ENCODE data around the gene PHF23.

PHF23 gene

GRCh38 chr17:7281074-7281952 is 42.1 kb upstream of the PHF23 start, which contains the start of gene SLC2A4:
TSS of gene SLC2A4 (plus strand) at chr17:7281718. CDS start at chr17:7281935, 217 bp downstream.
- FAIRE-seq, result no peak
- DNase-seq (ENCODE audit: insufficient read length, low spot score), result peak; percentile 99
- no peak for TF ChIP-seq CTCF (IDR thresholded peaks at IDR 0.05; ENCODE audit: insufficient read depth, missing control alignments)

GRCh38 chr17:7280519-7281073 is 41.3 kb upstream of the PHF23 start:
- peak; percentile 47 for TF ChIP-seq CTCF (IDR thresholded peaks at IDR 0.05; ENCODE audit: insufficient read depth, missing control alignments)
- peak; percentile 74 for DNase-seq (ENCODE audit: insufficient read length, low spot score)
- FAIRE-seq, result no peak

GRCh38 chr17:7279448-7279847 is 40.2 kb upstream of the PHF23 start:
- TF ChIP-seq CTCF (IDR thresholded peaks at IDR 0.05; ENCODE audit: insufficient read depth, missing control alignments), result no peak
- FAIRE-seq, result no peak
- DNase-seq (ENCODE audit: insufficient read length, low spot score), result no peak

GRCh38 chr17:7266784-7267183 is 27.5 kb upstream of the PHF23 start:
- no peak for TF ChIP-seq CTCF (IDR thresholded peaks at IDR 0.05; ENCODE audit: insufficient read depth, missing control alignments)
- DNase-seq (ENCODE audit: insufficient read length, low spot score), result no peak
- no peak for FAIRE-seq

GRCh38 chr17:7263801-7264078 is 24.5 kb upstream of the PHF23 start:
- DNase-seq (ENCODE audit: insufficient read length, low spot score) (no peak), FAIRE-seq (no peak)
- no peak for TF ChIP-seq CTCF (IDR thresholded peaks at IDR 0.05; ENCODE audit: insufficient read depth, missing control alignments)

- FAIRE-seq (no peak), DNase-seq (ENCODE audit: insufficient read length, low spot score) (no peak)
- TF ChIP-seq CTCF (IDR thresholded peaks at IDR 0.05; ENCODE audit: insufficient read depth, missing control alignments), result no peak
These were observed 23.9 kb upstream of the PHF23 start for GRCh38 chr17:7262935-7263800.
